ENCODE results near the gene FADS3. TPM values are rescaled to one million over a fixed set of nuclear protein-coding genes. Genes with fewer than 3 reads are reported as not detected.

Gene FADS3
- total RNA-seq, 1 experiment from 2014 or later = 22.6 TPM

DNA sequence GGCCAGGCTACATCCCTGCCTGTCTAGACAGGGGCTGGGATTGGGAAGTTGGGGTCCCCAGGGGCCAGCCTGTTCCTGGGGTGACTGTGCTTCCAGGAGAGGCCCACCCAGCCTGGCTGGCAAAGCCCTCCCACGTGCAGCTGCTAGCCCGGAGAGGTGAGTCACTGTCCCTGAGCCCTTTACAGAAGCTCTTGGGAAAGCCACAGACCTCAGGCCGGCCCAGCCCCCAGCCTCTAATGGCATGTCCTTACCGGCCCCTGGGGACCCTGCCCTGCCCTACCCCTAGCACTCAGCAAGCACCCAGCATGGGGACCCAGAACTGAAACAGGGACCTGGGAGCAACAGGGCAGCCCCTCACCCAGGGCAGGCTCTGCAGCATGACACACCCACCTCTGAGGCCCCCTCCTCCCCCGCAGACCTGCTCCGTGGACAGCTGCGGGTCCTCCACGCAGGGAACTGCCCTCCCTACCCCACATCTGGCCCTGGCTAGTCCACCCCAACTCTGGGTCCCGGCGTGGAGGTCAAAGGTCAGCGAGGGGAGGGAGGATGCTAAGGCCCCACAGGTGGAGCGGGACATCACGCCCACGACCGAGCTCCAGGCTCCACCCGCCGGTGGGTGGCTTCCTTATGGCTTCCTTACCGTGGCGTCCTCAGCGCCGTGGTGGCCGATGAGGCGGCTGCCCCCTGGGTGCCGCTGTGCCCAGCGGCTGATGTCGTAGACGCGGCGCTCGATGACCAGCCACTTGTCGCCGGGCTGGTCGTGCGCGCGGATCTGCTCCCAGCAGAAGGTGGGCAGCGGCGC lies 615 bp downstream of the FADS3 start:
- Histone ChIP-seq H3K27ac (ENCODE audit: low read length) (peak overlapping the region; percentile 44; the same call in 1 of the 2 replicates), H3K4me1 (ENCODE audit: control insufficient read depth, insufficient read depth, low read length) (peaks cover 8% of the 10 kb centered on the region), H3K27me3 (ENCODE audit: control insufficient read depth, insufficient read depth, low read length) (no peaks in the 10 kb centered on the region), H3K4me3 (ENCODE audit: low read depth in 2 of 2, low read length in 2 of 2) (peak overlapping the region; percentile 63 to 73), H3K36me3 (ENCODE audit: control insufficient read depth, insufficient read depth, low read length) (no peaks in the 10 kb centered on the region), H3K9me3 (ENCODE audit: control insufficient read depth, insufficient read depth, low read depth, low read length) (no peaks in the 10 kb centered on the region)
- CTCF ChIA-PET = interaction anchor here (1.0 kb wide), 1 partner anchor 218 kb away, joined by 3 read pairs; no protein-coding TSS in a partner anchor
- ATAC-seq = peak; percentile 70
- no peak for TF ChIP-seq CTCF (IDR thresholded peaks at IDR 0.05)
- no peak for TF ChIP-seq REST (IDR thresholded peaks at IDR 0.05; ENCODE audit: insufficient read depth in 1 of 2, low read depth in 2 of 2, low read length in 1 of 2)
- TF ChIP-seq POLR2AphosphoS5 (IDR thresholded peaks at IDR 0.05; ENCODE audit: low read depth, low read length) = no peak
- TF ChIP-seq TCF7L2 (IDR thresholded peaks at IDR 0.05; ENCODE audit: low read depth, low read length) = no peak
- TF ChIP-seq SIN3A (IDR thresholded peaks at IDR 0.05; ENCODE audit: borderline replicate concordance, insufficient read depth, low read depth, low read length) = no peak
- intact Hi-C loops (cut with micrococcal nuclease; ENCODE audit: unreplicated experiment) = no loop called here
- BruUV-seq (replicated peaks) = no TSS peak
- in situ Hi-C loops (cut with HindIII; ENCODE audit: low pct_unique_long_range_greater_than_20kb, low sequenced_read_pairs) = no loop called here
- no peak for DNase-seq (ENCODE audit: low read depth, low spot score)
- POLR2A ChIA-PET = interaction anchor here (0.5 kb wide), 1 partner anchor 98 kb away, joined by 4 read pairs; the partner anchor contains the start of genes FEN1 and TMEM258

DNA sequence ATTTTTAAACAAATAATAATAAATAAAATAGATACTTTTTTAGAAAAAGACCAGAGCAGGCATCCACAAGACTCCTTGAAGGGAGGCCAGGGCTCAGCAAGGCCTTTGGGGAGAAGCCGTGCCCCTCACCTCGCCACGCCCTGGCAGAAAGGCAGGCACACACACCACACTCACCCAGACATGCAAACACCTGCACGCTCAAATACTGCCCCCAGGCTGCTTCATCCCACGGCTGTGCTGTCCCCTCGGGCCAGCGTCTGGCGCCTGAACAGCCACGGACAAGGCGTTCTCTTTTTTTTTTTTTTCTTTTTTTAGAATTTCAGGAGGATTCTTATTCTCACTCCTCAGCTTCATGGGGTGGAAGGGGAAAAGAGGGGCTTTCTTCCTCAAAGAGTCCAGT lies 1.5 kb downstream of the FADS3 start:
- TF ChIP-seq TCF7L2 (IDR thresholded peaks at IDR 0.05; ENCODE audit: low read depth, low read length) (no peak), POLR2AphosphoS5 (IDR thresholded peaks at IDR 0.05; ENCODE audit: low read depth, low read length) (no peak), SIN3A (IDR thresholded peaks at IDR 0.05; ENCODE audit: borderline replicate concordance, insufficient read depth, low read depth, low read length) (no peak), CTCF (IDR thresholded peaks at IDR 0.05) (no peak), REST (IDR thresholded peaks at IDR 0.05; ENCODE audit: insufficient read depth in 1 of 2, low read depth in 2 of 2, low read length in 1 of 2) (no peak)
- Histone ChIP-seq H3K4me1 (ENCODE audit: control insufficient read depth, insufficient read depth, low read length) (peaks cover 8% of the 10 kb centered on the region), H3K9me3 (ENCODE audit: control insufficient read depth, insufficient read depth, low read depth, low read length) (no peaks in the 10 kb centered on the region), H3K4me3 (ENCODE audit: low read depth in 2 of 2, low read length in 2 of 2) (peak overlapping the region in 1 of 2 experiments; percentile 63; a peak in 2 of 4 replicates), H3K27ac (ENCODE audit: low read length) (no peak overlapping the region), H3K27me3 (ENCODE audit: control insufficient read depth, insufficient read depth, low read length) (no peaks in the 10 kb centered on the region), H3K36me3 (ENCODE audit: control insufficient read depth, insufficient read depth, low read length) (no peaks in the 10 kb centered on the region)
- ATAC-seq (no peak), DNase-seq (ENCODE audit: low read depth, low spot score) (no peak)
- in situ Hi-C loops (cut with HindIII; ENCODE audit: low pct_unique_long_range_greater_than_20kb, low sequenced_read_pairs) = no loop called here
- intact Hi-C loops (cut with micrococcal nuclease; ENCODE audit: unreplicated experiment) = no loop called here
- CTCF ChIA-PET = interaction anchor here (1.0 kb wide), 1 partner anchor 218 kb away, joined by 3 read pairs; no protein-coding TSS in a partner anchor
- POLR2A ChIA-PET = no interaction called here
- TSS peak; percentile 69 for BruUV-seq (replicated peaks)

All from Panc1 (cell line).